ENCODE measurements around the gene CEMIP. TPM values are rescaled to one million over a fixed set of nuclear protein-coding genes. Genes with fewer than 3 reads are reported as not detected.

CEMIP gene
- total and polyA plus RNA-seq, 2 of the 8 experiments (the other 6 are each of a cell fraction or from before 2014, with no cell fraction given), result 0.11 to 0.60 TPM

- TF ChIP-seq, protein P1, sequence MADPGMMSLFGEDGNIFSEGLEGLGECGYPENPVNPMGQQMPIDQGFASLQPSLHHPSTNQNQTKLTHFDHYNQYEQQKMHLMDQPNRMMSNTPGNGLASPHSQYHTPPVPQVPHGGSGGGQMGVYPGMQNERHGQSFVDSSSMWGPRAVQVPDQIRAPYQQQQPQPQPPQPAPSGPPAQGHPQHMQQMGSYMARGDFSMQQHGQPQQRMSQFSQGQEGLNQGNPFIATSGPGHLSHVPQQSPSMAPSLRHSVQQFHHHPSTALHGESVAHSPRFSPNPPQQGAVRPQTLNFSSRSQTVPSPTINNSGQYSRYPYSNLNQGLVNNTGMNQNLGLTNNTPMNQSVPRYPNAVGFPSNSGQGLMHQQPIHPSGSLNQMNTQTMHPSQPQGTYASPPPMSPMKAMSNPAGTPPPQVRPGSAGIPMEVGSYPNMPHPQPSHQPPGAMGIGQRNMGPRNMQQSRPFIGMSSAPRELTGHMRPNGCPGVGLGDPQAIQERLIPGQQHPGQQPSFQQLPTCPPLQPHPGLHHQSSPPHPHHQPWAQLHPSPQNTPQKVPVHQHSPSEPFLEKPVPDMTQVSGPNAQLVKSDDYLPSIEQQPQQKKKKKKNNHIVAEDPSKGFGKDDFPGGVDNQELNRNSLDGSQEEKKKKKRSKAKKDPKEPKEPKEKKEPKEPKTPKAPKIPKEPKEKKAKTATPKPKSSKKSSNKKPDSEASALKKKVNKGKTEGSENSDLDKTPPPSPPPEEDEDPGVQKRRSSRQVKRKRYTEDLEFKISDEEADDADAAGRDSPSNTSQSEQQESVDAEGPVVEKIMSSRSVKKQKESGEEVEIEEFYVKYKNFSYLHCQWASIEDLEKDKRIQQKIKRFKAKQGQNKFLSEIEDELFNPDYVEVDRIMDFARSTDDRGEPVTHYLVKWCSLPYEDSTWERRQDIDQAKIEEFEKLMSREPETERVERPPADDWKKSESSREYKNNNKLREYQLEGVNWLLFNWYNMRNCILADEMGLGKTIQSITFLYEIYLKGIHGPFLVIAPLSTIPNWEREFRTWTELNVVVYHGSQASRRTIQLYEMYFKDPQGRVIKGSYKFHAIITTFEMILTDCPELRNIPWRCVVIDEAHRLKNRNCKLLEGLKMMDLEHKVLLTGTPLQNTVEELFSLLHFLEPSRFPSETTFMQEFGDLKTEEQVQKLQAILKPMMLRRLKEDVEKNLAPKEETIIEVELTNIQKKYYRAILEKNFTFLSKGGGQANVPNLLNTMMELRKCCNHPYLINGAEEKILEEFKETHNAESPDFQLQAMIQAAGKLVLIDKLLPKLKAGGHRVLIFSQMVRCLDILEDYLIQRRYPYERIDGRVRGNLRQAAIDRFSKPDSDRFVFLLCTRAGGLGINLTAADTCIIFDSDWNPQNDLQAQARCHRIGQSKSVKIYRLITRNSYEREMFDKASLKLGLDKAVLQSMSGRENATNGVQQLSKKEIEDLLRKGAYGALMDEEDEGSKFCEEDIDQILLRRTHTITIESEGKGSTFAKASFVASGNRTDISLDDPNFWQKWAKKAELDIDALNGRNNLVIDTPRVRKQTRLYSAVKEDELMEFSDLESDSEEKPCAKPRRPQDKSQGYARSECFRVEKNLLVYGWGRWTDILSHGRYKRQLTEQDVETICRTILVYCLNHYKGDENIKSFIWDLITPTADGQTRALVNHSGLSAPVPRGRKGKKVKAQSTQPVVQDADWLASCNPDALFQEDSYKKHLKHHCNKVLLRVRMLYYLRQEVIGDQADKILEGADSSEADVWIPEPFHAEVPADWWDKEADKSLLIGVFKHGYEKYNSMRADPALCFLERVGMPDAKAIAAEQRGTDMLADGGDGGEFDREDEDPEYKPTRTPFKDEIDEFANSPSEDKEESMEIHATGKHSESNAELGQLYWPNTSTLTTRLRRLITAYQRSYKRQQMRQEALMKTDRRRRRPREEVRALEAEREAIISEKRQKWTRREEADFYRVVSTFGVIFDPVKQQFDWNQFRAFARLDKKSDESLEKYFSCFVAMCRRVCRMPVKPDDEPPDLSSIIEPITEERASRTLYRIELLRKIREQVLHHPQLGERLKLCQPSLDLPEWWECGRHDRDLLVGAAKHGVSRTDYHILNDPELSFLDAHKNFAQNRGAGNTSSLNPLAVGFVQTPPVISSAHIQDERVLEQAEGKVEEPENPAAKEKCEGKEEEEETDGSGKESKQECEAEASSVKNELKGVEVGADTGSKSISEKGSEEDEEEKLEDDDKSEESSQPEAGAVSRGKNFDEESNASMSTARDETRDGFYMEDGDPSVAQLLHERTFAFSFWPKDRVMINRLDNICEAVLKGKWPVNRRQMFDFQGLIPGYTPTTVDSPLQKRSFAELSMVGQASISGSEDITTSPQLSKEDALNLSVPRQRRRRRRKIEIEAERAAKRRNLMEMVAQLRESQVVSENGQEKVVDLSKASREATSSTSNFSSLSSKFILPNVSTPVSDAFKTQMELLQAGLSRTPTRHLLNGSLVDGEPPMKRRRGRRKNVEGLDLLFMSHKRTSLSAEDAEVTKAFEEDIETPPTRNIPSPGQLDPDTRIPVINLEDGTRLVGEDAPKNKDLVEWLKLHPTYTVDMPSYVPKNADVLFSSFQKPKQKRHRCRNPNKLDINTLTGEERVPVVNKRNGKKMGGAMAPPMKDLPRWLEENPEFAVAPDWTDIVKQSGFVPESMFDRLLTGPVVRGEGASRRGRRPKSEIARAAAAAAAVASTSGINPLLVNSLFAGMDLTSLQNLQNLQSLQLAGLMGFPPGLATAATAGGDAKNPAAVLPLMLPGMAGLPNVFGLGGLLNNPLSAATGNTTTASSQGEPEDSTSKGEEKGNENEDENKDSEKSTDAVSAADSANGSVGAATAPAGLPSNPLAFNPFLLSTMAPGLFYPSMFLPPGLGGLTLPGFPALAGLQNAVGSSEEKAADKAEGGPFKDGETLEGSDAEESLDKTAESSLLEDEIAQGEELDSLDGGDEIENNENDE (IDR thresholded peaks at IDR 0.05; ENCODE audit: insufficient replicate concordance, low read length), result no peak
Observed at GRCh38 chr15:80817901-80818300, 38.7 kb downstream of the CEMIP start (continued).
